ENCODE results near the gene ADGRE2. TPM values are rescaled to one million over a fixed set of nuclear protein-coding genes. Genes with fewer than 3 reads are reported as not detected.

Gene ADGRE2
- total RNA-seq, 1 experiment from 2014 or later: 0.21 TPM

DNA sequence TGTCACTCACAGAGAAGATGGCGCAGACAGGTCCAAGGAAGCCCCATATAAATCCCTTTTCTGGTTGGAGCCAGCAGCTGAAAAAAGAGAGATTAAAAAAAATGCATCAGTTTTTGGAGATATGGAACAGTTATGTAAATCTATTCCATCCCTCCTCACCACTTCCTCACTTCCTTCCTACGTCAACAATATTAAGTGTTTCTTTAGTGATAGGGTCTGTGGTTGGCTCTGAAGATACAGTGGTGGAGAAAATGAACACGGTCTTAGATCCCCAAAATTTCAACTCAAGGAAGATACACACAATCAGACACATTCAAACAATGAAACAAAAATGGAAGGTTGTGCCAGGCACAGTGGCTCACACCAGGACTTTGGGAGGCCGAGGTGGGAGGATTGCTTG, 31.5 kb downstream of the ADGRE2 start:
- no peak overlapping the region for H3K4me3 ChIP-seq (ENCODE audit: low read depth in 2 of 2, low read length in 2 of 2)
- no peaks in the 10 kb centered on the region for H3K4me1 ChIP-seq (ENCODE audit: control insufficient read depth, insufficient read depth, low read length)
- no peaks in the 10 kb centered on the region; the same call in 1 of the 2 replicates for H3K27me3 ChIP-seq (ENCODE audit: control insufficient read depth, insufficient read depth, low read length)
- ChIA-PET POLR2A (no interaction called here), CTCF (no interaction called here)
- no peaks in the 10 kb centered on the region for H3K9me3 ChIP-seq (ENCODE audit: control insufficient read depth, insufficient read depth, low read depth, low read length)
- BruUV-seq (replicated peaks): no TSS peak
- H3K27ac ChIP-seq (ENCODE audit: low read length): no peak overlapping the region
- intact Hi-C loops (cut with micrococcal nuclease; ENCODE audit: unreplicated experiment): no loop called here
- TF ChIP-seq CTCF (IDR thresholded peaks at IDR 0.05): no peak
- TF ChIP-seq POLR2AphosphoS5 (IDR thresholded peaks at IDR 0.05; ENCODE audit: low read depth, low read length): no peak
- no peak for TF ChIP-seq REST (IDR thresholded peaks at IDR 0.05; ENCODE audit: insufficient read depth in 1 of 2, low read depth in 2 of 2, low read length in 1 of 2)
- no peak for TF ChIP-seq TCF7L2 (IDR thresholded peaks at IDR 0.05; ENCODE audit: low read depth, low read length)
- TF ChIP-seq SIN3A (IDR thresholded peaks at IDR 0.05; ENCODE audit: borderline replicate concordance, insufficient read depth, low read depth, low read length): no peak
- in situ Hi-C loops (cut with HindIII; ENCODE audit: low pct_unique_long_range_greater_than_20kb, low sequenced_read_pairs): no loop called here
- H3K36me3 ChIP-seq (ENCODE audit: control insufficient read depth, insufficient read depth, low read length): no peaks in the 10 kb centered on the region
- ATAC-seq: no peak
- DNase-seq (ENCODE audit: low read depth, low spot score): no peak

GRCh38 chr19:14735915-14736314, 42.4 kb downstream of the ADGRE2 start:
- 0 out of 2 replicates have a peak, but pooled peaks cover 2% of the 10 kb centered on the region for H3K27me3 ChIP-seq (ENCODE audit: control insufficient read depth, insufficient read depth, low read length)
- ChIA-PET CTCF (no interaction called here), POLR2A (no interaction called here)
- no peak for ATAC-seq
- H3K4me1 ChIP-seq (ENCODE audit: control insufficient read depth, insufficient read depth, low read length): no peaks in the 10 kb centered on the region
- intact Hi-C loops (cut with micrococcal nuclease; ENCODE audit: unreplicated experiment) (no loop called here), in situ Hi-C loops (cut with HindIII; ENCODE audit: low pct_unique_long_range_greater_than_20kb, low sequenced_read_pairs) (no loop called here)
- H3K9me3 ChIP-seq (ENCODE audit: control insufficient read depth, insufficient read depth, low read depth, low read length): no peaks in the 10 kb centered on the region
- no peak overlapping the region for H3K27ac ChIP-seq (ENCODE audit: low read length)
- H3K36me3 ChIP-seq (ENCODE audit: control insufficient read depth, insufficient read depth, low read length): no peaks in the 10 kb centered on the region
- no peak for DNase-seq (ENCODE audit: low read depth, low spot score)
- no peak for TF ChIP-seq SIN3A (IDR thresholded peaks at IDR 0.05; ENCODE audit: borderline replicate concordance, insufficient read depth, low read depth, low read length)
- no peak for TF ChIP-seq REST (IDR thresholded peaks at IDR 0.05; ENCODE audit: insufficient read depth in 1 of 2, low read depth in 2 of 2, low read length in 1 of 2)
- no peak for TF ChIP-seq POLR2AphosphoS5 (IDR thresholded peaks at IDR 0.05; ENCODE audit: low read depth, low read length)
- TF ChIP-seq CTCF (IDR thresholded peaks at IDR 0.05): no peak
- no peak for TF ChIP-seq TCF7L2 (IDR thresholded peaks at IDR 0.05; ENCODE audit: low read depth, low read length)
- no TSS peak for BruUV-seq (replicated peaks)
- H3K4me3 ChIP-seq (ENCODE audit: low read depth in 2 of 2, low read length in 2 of 2): no peak overlapping the region

All from Panc1 (cell line).